Skeletal muscle tissue (tissue), 4 donors: ENCODE data around the gene ZNF567. TPM values are rescaled to one million over a fixed set of nuclear protein-coding genes. Genes with fewer than 3 reads are reported as not detected.

Experiments
- H3K27ac ChIP-seq: one replicate; pipeline ENCODE4 v1.7.0; 2013; ENCODE audit warnings: mild to moderate bottlenecking, low read depth, low read length, inconsistent platforms
- H3K27me3 ChIP-seq, 3 donors: one replicate each; pipeline ENCODE4 v1.7.0; 2013; ENCODE audit warnings: low read length in 3 of 3; ENCODE audit not compliant: control insufficient read depth in 3 of 3, insufficient read depth in 3 of 3
- H3K36me3 ChIP-seq, 3 donors: one replicate each; pipeline ENCODE4 v1.7.0; 2013; ENCODE audit warnings: low read length in 3 of 3; ENCODE audit not compliant: control insufficient read depth in 3 of 3, insufficient read depth in 3 of 3
- H3K4me1 ChIP-seq, 3 donors: one replicate each; pipeline ENCODE4 v1.7.0; 2013; ENCODE audit warnings: low read length in 3 of 3, mild to moderate bottlenecking in 3 of 3; ENCODE audit not compliant: control insufficient read depth in 3 of 3, insufficient read depth in 3 of 3
- H3K4me3 ChIP-seq, 3 donors: one replicate each; pipeline ENCODE4 v1.7.0; 2013; ENCODE audit warnings: low read length in 3 of 3
- H3K9ac ChIP-seq, 3 donors: one replicate each; pipeline ENCODE4 v1.7.0; 2013; ENCODE audit warnings: low read length in 3 of 3, mild to moderate bottlenecking in 3 of 3, moderate library complexity in 2 of 3, low read depth in 1 of 3
- H3K9me3 ChIP-seq, 3 donors: one replicate each; pipeline ENCODE4 v1.7.0; 2013; ENCODE audit warnings: low read length in 3 of 3; ENCODE audit not compliant: control insufficient read depth in 3 of 3
- total RNA-seq: library from RNA; depleted of rRNA; stranded (reverse); fragments of >200 nt; gene quantifications from one replicate; pipeline ENCODE4 v1.2.3, GENCODE V29; 2014
- donor health status: Osteomylitis.

Gene ZNF567
- total RNA-seq = 7.3 TPM

- Histone ChIP-seq H3K36me3 (peaks cover 29 to 47% (median 32%) of the 10 kb centered on the region in 3 donors), H3K9ac (peak within 1 kb of the TSS; percentile 88 to 95 (median 94)), H3K4me3 (peak within 1 kb of the TSS; percentile 82 to 100 (median 99)), H3K4me1 (peaks cover 11 to 25% (median 14%) of the 10 kb centered on the region in 3 donors), H3K27me3 (no peaks in the 10 kb centered on the region), H3K27ac (peak within 1 kb of the TSS; percentile 64), H3K9me3 (peaks cover 2 to 5% (median 4%) of the 10 kb centered on the region in 3 donors)
Measured at GRCh38 chr19:36687214-36688056, at the start of gene ZNF567. TSS of gene ZNF567 (plus strand) at chr19:36687612. CDS start at chr19:36694868, 7,256 bp downstream.

- H3K4me1 ChIP-seq = no peaks in the 10 kb centered on the region
- H3K27ac ChIP-seq = no peak overlapping the region
- H3K9ac ChIP-seq = no peak overlapping the region
- H3K27me3 ChIP-seq = no peaks in the 10 kb centered on the region
- peaks cover 49 to 76% (median 50%) of the 10 kb centered on the region in 3 donors for H3K9me3 ChIP-seq
- peak overlapping the region in 1 of 3 donors; percentile 43 for H3K4me3 ChIP-seq
- peaks cover 21 to 42% (median 28%) of the 10 kb centered on the region in 3 donors for H3K36me3 ChIP-seq
Measured at GRCh38 chr19:36638862-36639510, 48.4 kb upstream of the ZNF567 start.

GRCh38 chr19:36646746-36647145, 40.7 kb upstream of the ZNF567 start:
- H3K4me3 ChIP-seq = no peak overlapping the region

GRCh38 chr19:36652958-36653357, 34.5 kb upstream of the ZNF567 start:
- no peaks in the 10 kb centered on the region for H3K4me1 ChIP-seq
- peaks cover 42 to 66% (median 61%) of the 10 kb centered on the region in 3 donors for H3K36me3 ChIP-seq
- peaks cover 10 to 35% (median 14%) of the 10 kb centered on the region in 3 donors for H3K9me3 ChIP-seq
- H3K4me3 ChIP-seq = no peak overlapping the region
- H3K27me3 ChIP-seq = no peaks in the 10 kb centered on the region
- H3K9ac ChIP-seq = no peak overlapping the region
- no peak overlapping the region for H3K27ac ChIP-seq

More at GRCh38 chr19:36646746-36647145, 40.7 kb upstream of the ZNF567 start:
- no peaks in the 10 kb centered on the region for H3K27me3 ChIP-seq
- H3K27ac ChIP-seq = no peak overlapping the region
- peaks cover 33 to 51% (median 44%) of the 10 kb centered on the region in 3 donors for H3K36me3 ChIP-seq
- H3K9me3 ChIP-seq = peaks cover 21 to 47% (median 28%) of the 10 kb centered on the region in 3 donors
- H3K4me1 ChIP-seq = no peaks in the 10 kb centered on the region
- H3K9ac ChIP-seq = no peak overlapping the region

GRCh38 chr19:36665832-36666231, 21.6 kb upstream of the ZNF567 start:
- peak overlapping the region; percentile 83 to 94 (median 92) for H3K4me3 ChIP-seq
- H3K36me3 ChIP-seq = peaks cover 4 to 24% (median 23%) of the 10 kb centered on the region in 3 donors
- no peak overlapping the region for H3K9ac ChIP-seq
- H3K27ac ChIP-seq = no peak overlapping the region
- H3K27me3 ChIP-seq = no peaks in the 10 kb centered on the region
- peaks cover 5 to 7% (median 6%) of the 10 kb centered on the region in 3 donors for H3K9me3 ChIP-seq
- H3K4me1 ChIP-seq = peaks cover 0 to 11% (median 9%) of the 10 kb centered on the region in 3 donors

GRCh38 chr19:36668646-36669045, 18.8 kb upstream of the ZNF567 start:
- Histone ChIP-seq H3K4me3 (peak overlapping the region in 1 of 3 donors; percentile 14), H3K27ac (no peak overlapping the region), H3K4me1 (peaks cover 0 to 11% (median 9%) of the 10 kb centered on the region in 3 donors), H3K9ac (no peak overlapping the region), H3K9me3 (peaks cover 7 to 16% (median 12%) of the 10 kb centered on the region in 3 donors), H3K36me3 (peaks cover 5 to 33% (median 19%) of the 10 kb centered on the region in 3 donors), H3K27me3 (no peaks in the 10 kb centered on the region)

- H3K4me1 ChIP-seq = peaks cover 0 to 4% (median 0%) of the 10 kb centered on the region in 3 donors
- H3K4me3 ChIP-seq = no peak overlapping the region
- no peak overlapping the region for H3K9ac ChIP-seq
- no peak overlapping the region for H3K27ac ChIP-seq
- peaks cover 7 to 23% (median 8%) of the 10 kb centered on the region in 3 donors for H3K36me3 ChIP-seq
- no peaks in the 10 kb centered on the region for H3K27me3 ChIP-seq
- peaks cover 7 to 14% (median 14%) of the 10 kb centered on the region in 3 donors for H3K9me3 ChIP-seq
Measured at GRCh38 chr19:36672368-36672767, 15.0 kb upstream of the ZNF567 start.

GRCh38 chr19:36674201-36674600, 13.2 kb upstream of the ZNF567 start:
- Histone ChIP-seq H3K9ac (no peak overlapping the region), H3K36me3 (peaks cover 15 to 30% (median 19%) of the 10 kb centered on the region in 3 donors), H3K9me3 (peaks cover 6 to 14% (median 8%) of the 10 kb centered on the region in 3 donors), H3K4me1 (no peaks in the 10 kb centered on the region), H3K27me3 (no peaks in the 10 kb centered on the region), H3K27ac (no peak overlapping the region), H3K4me3 (no peak overlapping the region)

GRCh38 chr19:36679455-36679854, 8.0 kb upstream of the ZNF567 start:
- H3K36me3 ChIP-seq = peaks cover 19 to 26% (median 21%) of the 10 kb centered on the region in 3 donors
- peaks cover 2 to 4% (median 3%) of the 10 kb centered on the region in 3 donors for H3K9me3 ChIP-seq

More at GRCh38 chr19:36679455-36679854, 8.0 kb upstream of the ZNF567 start:
- no peaks in the 10 kb centered on the region for H3K27me3 ChIP-seq
- no peaks in the 10 kb centered on the region for H3K4me1 ChIP-seq
- H3K27ac ChIP-seq = no peak overlapping the region
- H3K9ac ChIP-seq = no peak overlapping the region
- no peak overlapping the region for H3K4me3 ChIP-seq
